ENCODE measurements around the gene KDM4B.

KDM4B gene

DNA sequence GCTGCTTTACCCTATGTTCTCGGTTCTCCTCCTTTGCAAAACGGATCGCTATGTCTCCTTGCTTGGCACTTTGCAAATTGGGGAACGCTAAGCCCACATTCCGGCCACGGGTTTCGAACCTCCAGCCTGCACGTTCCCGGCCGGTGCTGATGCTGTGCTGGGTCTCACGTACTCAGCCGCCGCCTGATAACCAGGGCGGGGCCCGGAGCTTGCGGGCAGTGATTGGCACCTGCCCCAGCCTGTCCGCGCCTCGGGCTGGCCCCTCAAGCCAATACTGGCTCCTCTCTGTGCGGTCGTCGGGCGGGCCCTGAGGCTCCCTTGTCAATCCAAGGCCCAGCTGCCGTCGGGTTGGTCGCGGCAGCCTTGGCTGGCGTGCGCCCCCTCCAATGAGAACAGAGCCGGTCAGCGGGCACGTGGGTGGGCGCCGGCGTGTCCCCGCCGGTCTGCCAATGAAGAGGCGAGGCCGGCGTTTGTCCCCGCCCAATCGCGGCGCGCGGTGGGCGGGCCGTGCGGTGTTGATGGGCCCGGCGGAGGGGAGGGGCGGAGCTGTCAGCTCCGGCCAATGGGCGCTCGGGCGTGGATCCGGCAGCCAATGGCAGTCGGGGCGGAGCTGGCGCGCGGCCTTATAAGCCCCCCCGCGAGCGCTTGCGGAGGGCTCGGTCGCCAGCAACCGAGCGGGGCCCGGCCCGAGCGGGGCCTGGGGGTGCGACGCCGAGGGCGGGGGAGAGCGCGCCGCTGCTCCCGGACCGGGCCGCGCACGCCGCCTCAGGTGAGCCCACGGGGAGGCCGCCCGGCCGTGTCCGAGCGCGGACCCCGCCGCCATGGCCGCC, at the start of gene KDM4B:
Gene KDM4B (plus strand): TSS at position 652 of the 830 bp plus-strand sequence. CDS start 63,778 bp downstream, outside the sequence.
- TF ChIP-seq, protein P1, sequence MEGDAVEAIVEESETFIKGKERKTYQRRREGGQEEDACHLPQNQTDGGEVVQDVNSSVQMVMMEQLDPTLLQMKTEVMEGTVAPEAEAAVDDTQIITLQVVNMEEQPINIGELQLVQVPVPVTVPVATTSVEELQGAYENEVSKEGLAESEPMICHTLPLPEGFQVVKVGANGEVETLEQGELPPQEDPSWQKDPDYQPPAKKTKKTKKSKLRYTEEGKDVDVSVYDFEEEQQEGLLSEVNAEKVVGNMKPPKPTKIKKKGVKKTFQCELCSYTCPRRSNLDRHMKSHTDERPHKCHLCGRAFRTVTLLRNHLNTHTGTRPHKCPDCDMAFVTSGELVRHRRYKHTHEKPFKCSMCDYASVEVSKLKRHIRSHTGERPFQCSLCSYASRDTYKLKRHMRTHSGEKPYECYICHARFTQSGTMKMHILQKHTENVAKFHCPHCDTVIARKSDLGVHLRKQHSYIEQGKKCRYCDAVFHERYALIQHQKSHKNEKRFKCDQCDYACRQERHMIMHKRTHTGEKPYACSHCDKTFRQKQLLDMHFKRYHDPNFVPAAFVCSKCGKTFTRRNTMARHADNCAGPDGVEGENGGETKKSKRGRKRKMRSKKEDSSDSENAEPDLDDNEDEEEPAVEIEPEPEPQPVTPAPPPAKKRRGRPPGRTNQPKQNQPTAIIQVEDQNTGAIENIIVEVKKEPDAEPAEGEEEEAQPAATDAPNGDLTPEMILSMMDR (IDR thresholded peaks at IDR 0.05; ENCODE audit: insufficient read depth, missing control alignments) = no peak
- DNase-seq (ENCODE audit: insufficient read length, low spot score) = peak; percentile 87
- no peak for FAIRE-seq

DNA sequence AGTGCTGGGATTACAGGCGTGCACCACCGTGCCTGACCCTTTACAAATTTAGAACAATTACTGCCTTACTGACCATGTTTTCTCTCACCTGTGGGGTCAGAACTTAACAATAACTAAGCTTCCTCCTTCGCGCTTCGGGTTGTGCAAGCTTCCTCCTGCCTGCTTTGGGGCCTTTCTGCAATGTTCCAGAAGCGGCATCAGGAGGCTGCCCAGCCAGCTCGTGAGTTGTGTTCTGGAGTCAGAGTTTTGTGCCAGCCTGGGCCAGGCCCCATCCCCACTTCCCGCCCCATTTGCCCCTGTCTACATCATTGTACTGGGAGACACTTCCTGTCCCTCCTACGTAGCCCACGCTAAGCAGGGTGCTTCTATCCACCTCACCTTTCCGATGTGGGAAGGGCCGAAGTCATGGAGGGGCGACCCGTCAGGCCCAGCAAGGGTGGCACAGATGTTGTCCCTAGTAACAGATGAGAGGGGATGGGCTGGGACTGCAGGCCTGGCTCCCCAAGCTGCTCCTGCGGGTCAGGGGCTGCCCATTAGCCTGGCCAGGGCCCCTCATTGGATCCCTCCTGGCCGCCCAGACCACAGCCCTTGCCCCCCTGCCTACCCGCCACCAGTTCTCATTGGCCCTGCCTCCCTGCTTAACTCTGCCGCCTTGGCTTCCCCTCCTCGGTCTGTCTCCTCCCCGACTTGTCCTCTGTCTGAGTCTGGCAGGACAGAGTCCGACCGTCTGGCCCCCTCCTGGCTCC, 46.2 kb upstream of the KDM4B start:
- FAIRE-seq = no peak
- TF ChIP-seq, protein P1 (IDR thresholded peaks at IDR 0.05; ENCODE audit: insufficient read depth, missing control alignments) = no peak
- no peak for DNase-seq (ENCODE audit: insufficient read length, low spot score)

DNA sequence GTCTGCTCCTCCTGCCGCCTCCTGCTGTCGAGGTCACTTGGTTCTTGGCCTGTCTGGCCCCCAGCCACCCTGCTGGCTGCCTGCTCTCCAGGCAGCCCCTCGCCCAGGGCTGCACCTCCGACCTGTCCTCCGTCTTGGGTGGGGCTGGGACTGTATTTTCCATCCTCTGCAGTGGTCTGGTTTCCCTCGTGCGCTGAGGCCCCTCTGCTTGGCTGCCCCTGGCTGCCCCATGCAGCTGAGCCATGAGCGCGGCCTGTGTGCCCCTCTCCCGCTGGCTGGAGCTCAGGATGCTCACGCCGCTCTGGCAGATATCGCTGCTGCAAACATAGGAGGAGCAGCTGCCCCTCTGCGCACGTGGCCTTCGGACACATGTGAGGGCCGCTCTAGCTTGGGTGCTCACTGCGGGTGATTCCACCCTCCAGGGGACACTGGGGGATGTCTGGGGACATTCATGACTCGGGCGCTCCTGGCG, 45.6 kb upstream of the KDM4B start:
- no peak for DNase-seq (ENCODE audit: insufficient read length, low spot score)
- TF ChIP-seq, protein P1 (IDR thresholded peaks at IDR 0.05; ENCODE audit: insufficient read depth, missing control alignments) = no peak
- no peak for FAIRE-seq

DNA sequence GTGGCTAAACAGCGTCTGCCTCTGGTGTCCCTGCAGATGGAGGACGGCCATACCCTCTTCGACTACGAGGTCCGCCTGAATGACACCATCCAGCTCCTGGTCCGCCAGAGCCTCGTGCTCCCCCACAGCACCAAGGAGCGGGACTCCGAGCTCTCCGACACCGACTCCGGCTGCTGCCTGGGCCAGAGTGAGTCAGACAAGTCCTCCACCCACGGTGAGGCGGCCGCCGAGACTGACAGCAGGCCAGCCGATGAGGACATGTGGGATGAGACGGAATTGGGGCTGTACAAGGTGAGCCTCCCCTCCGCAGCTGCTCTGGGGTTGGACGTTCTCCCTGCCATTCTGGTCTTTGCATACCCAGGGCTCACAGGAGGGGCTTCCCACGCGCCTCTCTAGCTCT, 39.7 kb upstream of the KDM4B start:
- TF ChIP-seq, protein P1 (IDR thresholded peaks at IDR 0.05; ENCODE audit: insufficient read depth, missing control alignments) = no peak
- no peak for FAIRE-seq
- no peak for DNase-seq (ENCODE audit: insufficient read length, low spot score)

DNA sequence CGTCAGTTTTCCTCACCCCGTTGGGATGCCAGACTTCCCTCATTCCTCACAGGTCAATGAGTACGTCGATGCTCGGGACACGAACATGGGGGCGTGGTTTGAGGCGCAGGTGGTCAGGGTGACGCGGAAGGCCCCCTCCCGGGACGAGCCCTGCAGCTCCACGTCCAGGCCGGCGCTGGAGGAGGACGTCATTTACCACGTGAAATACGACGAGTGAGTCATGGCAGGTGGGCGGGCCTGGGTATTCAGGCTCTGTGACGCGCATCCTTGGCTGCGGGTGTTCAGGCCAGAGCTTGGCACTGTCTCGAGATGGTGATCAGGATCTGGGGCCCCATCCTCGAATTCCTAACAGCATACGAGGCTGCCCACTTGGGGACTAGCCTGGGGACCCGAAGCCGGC, 38.2 kb upstream of the KDM4B start:
- FAIRE-seq (no peak), DNase-seq (ENCODE audit: insufficient read length, low spot score) (no peak)
- TF ChIP-seq, protein P1 (IDR thresholded peaks at IDR 0.05; ENCODE audit: insufficient read depth, missing control alignments) = no peak

DNA sequence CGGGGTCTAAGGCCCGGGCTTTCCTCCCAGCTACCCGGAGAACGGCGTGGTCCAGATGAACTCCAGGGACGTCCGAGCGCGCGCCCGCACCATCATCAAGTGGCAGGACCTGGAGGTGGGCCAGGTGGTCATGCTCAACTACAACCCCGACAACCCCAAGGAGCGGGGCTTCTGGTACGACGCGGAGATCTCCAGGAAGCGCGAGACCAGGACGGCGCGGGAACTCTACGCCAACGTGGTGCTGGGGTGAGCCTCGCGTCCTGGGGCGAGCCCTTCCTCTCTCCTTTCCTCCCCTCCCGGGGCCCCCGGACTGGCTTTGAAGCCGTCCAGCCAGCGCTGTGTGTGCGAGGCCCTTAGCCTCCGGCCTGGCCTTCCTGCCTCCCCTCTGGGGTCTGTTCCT, 36.2 kb upstream of the KDM4B start:
- no peak for DNase-seq (ENCODE audit: insufficient read length, low spot score)
- TF ChIP-seq, protein P1 (IDR thresholded peaks at IDR 0.05; ENCODE audit: insufficient read depth, missing control alignments) = no peak
- FAIRE-seq = no peak

Measured in D721Med (cell line).